Erythroblast (primary cell): ENCODE results near the gene MRPL21.

Experiments used
- GATA1 ChIP-seq: IDR thresholded peaks from 2 replicates; pipeline ENCODE4 v1.6.1; 2011; ENCODE audit warnings: low read depth, mild to moderate bottlenecking, control low read depth, low read length, moderate library complexity
- POLR2A ChIP-seq: IDR thresholded peaks from 2 replicates; pipeline ENCODE4 v1.6.1; 2011; ENCODE audit warnings: mild to moderate bottlenecking, low read length

DNA sequence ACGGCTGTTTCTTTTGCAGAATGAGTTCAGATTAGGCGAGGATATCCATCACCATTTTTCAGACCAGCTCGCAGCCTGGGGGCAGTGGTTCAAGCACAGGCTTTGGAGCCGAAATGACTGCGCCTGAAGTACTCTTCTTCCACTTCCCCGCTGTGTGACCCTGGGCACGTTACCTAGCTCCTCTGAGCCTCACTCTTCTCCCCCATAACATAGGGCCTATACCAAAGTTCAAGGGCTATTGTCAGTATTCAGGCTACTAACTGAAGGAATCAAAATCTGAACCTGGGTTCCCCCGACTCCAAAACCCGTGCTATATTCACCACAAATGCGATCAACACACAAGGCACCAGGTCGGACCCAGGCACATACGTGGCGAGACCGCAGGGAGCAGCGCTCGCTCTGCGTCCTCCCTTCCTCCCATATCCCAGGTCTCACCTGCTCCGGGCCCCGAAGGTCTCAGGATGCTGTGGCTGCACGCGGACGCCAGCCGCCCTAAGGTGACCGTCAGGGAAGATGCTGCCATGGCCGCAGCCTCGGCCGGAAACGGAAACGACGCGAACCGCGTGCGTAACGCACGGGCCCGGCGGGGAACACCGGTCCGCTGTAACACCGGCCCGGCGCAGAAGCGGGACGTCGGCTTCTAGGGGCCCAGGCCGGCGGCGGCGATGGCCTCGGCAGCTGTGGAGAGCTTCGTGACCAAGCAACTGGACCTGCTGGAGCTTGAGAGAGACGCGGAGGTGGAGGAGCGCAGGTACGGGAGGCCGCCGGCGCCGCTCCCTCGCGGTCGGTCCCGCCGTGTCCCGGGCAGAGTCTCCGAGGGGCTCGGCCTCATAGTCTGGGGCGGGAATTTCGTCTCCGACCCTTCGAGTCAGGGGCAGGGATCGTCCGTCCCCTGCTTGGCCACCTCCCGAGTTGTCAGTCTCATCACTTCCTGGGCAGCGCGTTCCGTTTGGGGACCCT is at the start of gene MRPL21, which contains the start of gene IGHMBP2:
- TF ChIP-seq POLR2A (peak; percentile 92), GATA1 (no peak)
